Right lobe of liver (tissue), 6 donors: ENCODE results near the gene CTDP1. TPM values are rescaled to one million over a fixed set of nuclear protein-coding genes. Genes with fewer than 3 reads are reported as not detected.

ENCODE experiments used
- ATAC-seq, 4 donors: fragments of 200-7000 bp; cut with Tn5 transposase; one replicate each; pipeline ENCODE4 v1.9.1; 2020; ENCODE audit warnings: mild to moderate bottlenecking in 4 of 4, moderate library complexity in 4 of 4
- DNase-seq, 3 donors: peaks; one replicate each; pipeline ENCODE4 v3.0.0-alpha.2; 2020
- H3K27ac ChIP-seq, 3 donors: fragments of 200-600 bp; one replicate each; pipeline ENCODE4 v1.8.0; 2022
- H3K27me3 ChIP-seq, 2 donors: fragments of 200-600 bp; one replicate each; pipeline ENCODE4 v1.8.0; 2022
- H3K36me3 ChIP-seq, 4 donors: fragments of 200-600 bp; sonication (generic) in 1 of 4; one replicate each; pipeline versions ENCODE4 v1.5.1 to v1.8.0; 2017 to 2022; ENCODE audit warnings: control low read depth in 1 of 4
- H3K4me1 ChIP-seq, 4 donors: fragments of 200-600 bp; sonication (generic) in 1 of 4; one replicate each; pipeline versions ENCODE4 v1.5.1 to v1.8.0; 2017 to 2022; ENCODE audit warnings: control low read depth in 1 of 4
- H3K4me3 ChIP-seq, 3 donors: fragments of 200-600 bp; one replicate each; pipeline ENCODE4 v1.8.0; 2022
- H3K9me3 ChIP-seq, 4 donors: fragments of 200-600 bp; sonication (generic) in 1 of 4; one replicate each; pipeline versions ENCODE4 v1.5.1 to v1.8.0; 2017 to 2022; ENCODE audit warnings: control low read depth in 1 of 4
- CTCF ChIP-seq, 4 donors: fragments of 200-600 bp in 3 of 4; fragments of 450-650 bp in 1 of 4; IDR thresholded peaks; one replicate each; pipeline versions ENCODE4 v1.5.1 to v1.8.0; 2016 to 2022; ENCODE audit warnings: antibody characterized with exemption in 4 of 4, mild to moderate bottlenecking in 2 of 4
- POLR2A ChIP-seq: fragments of 450-650 bp; IDR thresholded peaks from one replicate; pipeline ENCODE4 v1.6.1; 2017; ENCODE audit warnings: antibody characterized with exemption, mild to moderate bottlenecking
- WGBS: methylation state at CpG from one replicate; pipeline ENCODE4 v1.1.6; 2018; ENCODE audit warnings: low coverage, low lambda C conversion rate; ENCODE audit not compliant: insufficient coverage; ENCODE audit errors: missing lambda C conversion rate; 5-methylcytosine and 5-hydroxymethylcytosine counted together
- intact Hi-C, 2 donors: fragments of 100-400 bp; cut with DNase I; formaldehyde crosslinking; loops; one replicate each; pipeline versions ENCODE4 v1.11.2 to v1.14.1; 2022
- total RNA-seq, 6 experiments: library from RNA; depleted of rRNA in 2 of 6; stranded (reverse); fragments of >200 nt in 2 of 6; fragmentation: NEBNext Ultra II Directional in 3 of 6; extraction: Animal tissue kit (Norgen Biotek cat#: 25700) in 3 of 6; gene quantifications; one replicate each; pipeline versions ENCODE4 v1.1.0 to v1.2.4, GENCODE V29; 2016 to 2023
- donor health status: DM: no; HTN: yes; CAD: no.
- donor health status: DM: no; HTN: no; CAD: no.
- donor health status: DM: no; HTN: no; CAD: no.
- donor health status: DM: no; HTN: yes; CAD: no.
- donor health status: DM: no; HTN: yes; CAD: no.

The CTDP1 gene
- total RNA-seq, 6 experiments from 2014 or later = 7.5 to 10.4 (median 8.2) TPM

DNA sequence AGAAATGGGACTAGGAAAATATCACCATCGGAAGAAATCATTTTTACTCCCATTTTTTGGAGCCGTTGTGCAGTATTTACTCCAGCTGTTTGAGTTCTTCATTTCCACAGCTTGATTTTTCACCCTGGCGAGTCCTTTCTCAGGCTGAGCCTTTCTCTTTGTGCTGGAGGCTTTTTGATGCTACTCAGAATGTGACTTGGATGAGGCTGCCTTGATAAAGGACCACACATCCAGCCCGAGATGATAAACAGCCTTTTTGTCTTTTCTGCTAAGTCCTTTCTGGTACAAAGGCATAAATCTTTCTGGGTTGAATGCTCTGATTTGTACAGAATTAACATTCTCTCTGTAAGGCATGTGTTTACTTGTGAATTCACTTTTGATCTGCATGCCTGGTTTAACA is 17.6 kb upstream of the CTDP1 start:
- intact Hi-C loops = no loop called here
- Histone ChIP-seq H3K4me3 (no peak overlapping the region), H3K9me3 (no peaks in the 10 kb centered on the region), H3K36me3 (no peaks in the 10 kb centered on the region), H3K27me3 (no peaks in the 10 kb centered on the region), H3K27ac (no peak overlapping the region), H3K4me1 (no peaks in the 10 kb centered on the region)
- 49% methylated on average over 4 of the region's 4 CpGs for WGBS
- ATAC-seq (no peak), DNase-seq (no peak)
- TF ChIP-seq POLR2A = no peak
- no peak for TF ChIP-seq CTCF (IDR thresholded peaks at IDR 0.05)

- TF ChIP-seq POLR2A (no peak), CTCF (IDR thresholded peaks at IDR 0.05) (no peak)
- Histone ChIP-seq H3K4me3 (no peak overlapping the region), H3K36me3 (no peaks in the 10 kb centered on the region), H3K27ac (no peak overlapping the region), H3K4me1 (no peaks in the 10 kb centered on the region), H3K27me3 (no peaks in the 10 kb centered on the region), H3K9me3 (no peaks in the 10 kb centered on the region)
- ATAC-seq (no peak), DNase-seq (no peak)
- 93% methylated on average over 1 of the region's 1 CpG for WGBS
- intact Hi-C loops = no loop called here
These were observed 17.2 kb upstream of the CTDP1 start for GRCh38 chr18:79662439-79662838.

GRCh38 chr18:79664525-79665125 is 15.0 kb upstream of the CTDP1 start:
- ATAC-seq = no peak
- H3K9me3 ChIP-seq = no peaks in the 10 kb centered on the region
- H3K27me3 ChIP-seq = no peaks in the 10 kb centered on the region
- TF ChIP-seq CTCF (IDR thresholded peaks at IDR 0.05) = no peak
- no peaks in the 10 kb centered on the region for H3K36me3 ChIP-seq
- intact Hi-C loops = no loop called here
- no peak for DNase-seq
- H3K4me1 ChIP-seq = no peaks in the 10 kb centered on the region
- no peak overlapping the region for H3K4me3 ChIP-seq
- WGBS = 83% methylated on average over 3 of the region's 3 CpGs
- no peak overlapping the region for H3K27ac ChIP-seq

DNA sequence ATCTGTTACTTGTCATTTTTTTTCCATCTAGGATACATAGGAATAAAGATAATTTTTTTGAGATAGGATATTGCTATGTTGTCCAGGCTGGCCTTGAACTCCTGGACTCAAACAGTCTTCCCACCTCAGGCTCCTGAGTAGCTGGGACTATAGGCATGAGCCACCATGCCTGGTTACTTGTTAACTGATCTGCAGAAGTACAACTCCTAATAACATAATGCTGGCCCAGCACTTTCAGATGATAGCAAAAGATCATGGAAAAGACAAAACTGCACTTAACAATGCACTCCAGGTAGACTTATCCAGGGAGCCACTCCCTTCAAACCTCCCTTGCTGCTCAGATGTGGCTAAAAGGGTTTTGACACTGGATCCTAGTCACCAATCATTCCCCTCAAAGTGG is 11.4 kb upstream of the CTDP1 start:
- H3K36me3 ChIP-seq = no peaks in the 10 kb centered on the region
- intact Hi-C loops = no loop called here
- no peaks in the 10 kb centered on the region for H3K27me3 ChIP-seq
- H3K9me3 ChIP-seq = no peaks in the 10 kb centered on the region
- DNase-seq (no peak), ATAC-seq (no peak)
- H3K4me3 ChIP-seq = no peak overlapping the region
- H3K4me1 ChIP-seq = no peaks in the 10 kb centered on the region
- TF ChIP-seq CTCF (IDR thresholded peaks at IDR 0.05) (no peak), POLR2A (no peak)
- H3K27ac ChIP-seq = no peak overlapping the region
